Endothelial cell (in vitro differentiated cells): ENCODE data around the gene NBAS. TPM values are rescaled to one million over a fixed set of nuclear protein-coding genes. Genes with fewer than 3 reads are reported as not detected.

Source experiments
- DNase-seq: peaks from one replicate; pipeline ENCODE4 v3.0.0; 2021; ENCODE audit warnings: low spot score
- H3K27ac Mint-ChIP-seq: one replicate; pipeline ENCODE4 v1.8.0; 2021; ENCODE audit warnings: mixed read lengths, inconsistent platforms; ENCODE audit not compliant: unreplicated experiment
- H3K27me3 Mint-ChIP-seq: one replicate; pipeline ENCODE4 v1.8.0; 2021; ENCODE audit warnings: mild to moderate bottlenecking, moderate library complexity, mixed read lengths, inconsistent platforms; ENCODE audit not compliant: unreplicated experiment
- H3K36me3 Mint-ChIP-seq: one replicate; pipeline ENCODE4 v1.8.0; 2021; ENCODE audit warnings: mild to moderate bottlenecking, low read depth, mixed read lengths, inconsistent platforms; ENCODE audit not compliant: unreplicated experiment
- H3K4me1 Mint-ChIP-seq: one replicate; pipeline ENCODE4 v1.8.0; 2021; ENCODE audit warnings: mild to moderate bottlenecking, mixed read lengths, inconsistent platforms; ENCODE audit not compliant: unreplicated experiment
- H3K4me3 Mint-ChIP-seq: one replicate; pipeline ENCODE4 v1.8.0; 2021; ENCODE audit warnings: mild to moderate bottlenecking, mixed read lengths, inconsistent platforms; ENCODE audit not compliant: unreplicated experiment
- H3K9me3 Mint-ChIP-seq: one replicate; pipeline ENCODE4 v1.8.0; 2021; ENCODE audit warnings: mixed read lengths, inconsistent platforms; ENCODE audit not compliant: unreplicated experiment
- CTCF ChIP-seq: fragments of 200-600 bp; sonication (generic); IDR thresholded peaks from one replicate; pipeline ENCODE4 v1.5.0; 2021; ENCODE audit warnings: antibody characterized with exemption; ENCODE audit not compliant: unreplicated experiment
- total RNA-seq: library from RNA; stranded (reverse); fragmentation: NEBNext Ultra II Directional; extraction: Animal tissue kit (Norgen Biotek cat#: 25700); gene quantifications from one replicate; pipeline ENCODE4 v1.2.1, GENCODE V29; 2021; ENCODE audit not compliant: unreplicated experiment

The NBAS gene
- total RNA-seq, 1 donor from 2014 or later: 52.8 TPM

DNA sequence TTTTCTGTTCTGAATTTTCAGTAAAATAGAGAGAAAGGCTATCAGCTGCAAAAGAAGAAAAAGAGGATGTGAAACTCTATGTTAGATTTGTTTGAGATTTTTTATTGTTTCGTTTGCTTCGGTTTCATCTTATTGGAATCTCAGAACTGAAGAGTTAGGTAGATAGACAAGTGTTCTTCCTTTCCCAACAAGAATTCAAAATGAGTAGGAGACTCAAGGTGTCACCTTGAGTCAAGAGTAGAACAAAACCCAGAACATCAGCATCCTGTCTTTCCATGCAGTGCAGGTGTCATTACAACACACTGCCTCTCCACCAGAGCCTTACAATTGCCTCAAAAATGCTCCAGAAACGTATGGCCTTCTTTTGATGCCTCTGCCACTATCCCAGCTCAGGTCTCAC lies 21.1 kb downstream of the NBAS start:
- Mint-ChIP-seq H3K4me3 (no peak overlapping the region), H3K36me3 (peaks cover 12% of the 10 kb centered on the region), H3K4me1 (peaks cover 5% of the 10 kb centered on the region), H3K27ac (no peak overlapping the region), H3K27me3 (no peaks in the 10 kb centered on the region), H3K9me3 (no peaks in the 10 kb centered on the region)
- no peak for TF ChIP-seq CTCF
- no peak for DNase-seq

GRCh38 chr2:15538792-15539191 lies 22.3 kb downstream of the NBAS start:
- H3K27ac Mint-ChIP-seq: peak overlapping the region; percentile 67
- no peaks in the 10 kb centered on the region for H3K9me3 Mint-ChIP-seq
- no peak for DNase-seq
- no peak for TF ChIP-seq CTCF
- H3K27me3 Mint-ChIP-seq: no peaks in the 10 kb centered on the region
- no peak overlapping the region for H3K4me3 Mint-ChIP-seq
- H3K4me1 Mint-ChIP-seq: peaks cover 5% of the 10 kb centered on the region
- H3K36me3 Mint-ChIP-seq: peaks cover 12% of the 10 kb centered on the region

GRCh38 chr2:15533860-15534480 lies 27.2 kb downstream of the NBAS start:
- Mint-ChIP-seq H3K9me3 (no peaks in the 10 kb centered on the region), H3K4me3 (no peak overlapping the region), H3K27me3 (no peaks in the 10 kb centered on the region), H3K36me3 (peaks cover 3% of the 10 kb centered on the region), H3K27ac (no peak overlapping the region), H3K4me1 (peaks cover 3% of the 10 kb centered on the region)
- no peak for DNase-seq
- no peak for TF ChIP-seq CTCF

DNA sequence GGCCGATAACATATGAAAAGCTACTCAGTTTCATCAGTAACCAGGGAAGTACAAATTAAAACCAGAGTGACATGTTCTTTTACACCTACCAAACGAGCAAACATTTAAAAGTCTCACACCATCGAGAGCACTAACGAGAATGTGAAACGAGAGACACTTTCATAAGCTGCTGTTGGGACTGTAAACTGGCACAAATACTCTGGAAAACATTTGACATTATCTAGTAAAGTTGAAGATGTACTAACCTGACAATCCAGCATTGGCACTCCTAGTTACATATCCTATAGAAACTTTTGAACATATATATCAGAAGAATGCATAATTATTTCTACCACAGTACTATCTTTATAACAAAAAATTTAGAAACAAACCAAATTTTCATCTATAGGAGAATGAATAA lies 28.1 kb downstream of the NBAS start:
- no peaks in the 10 kb centered on the region for H3K27me3 Mint-ChIP-seq
- no peaks in the 10 kb centered on the region for H3K9me3 Mint-ChIP-seq
- no peak for DNase-seq
- no peak overlapping the region for H3K4me3 Mint-ChIP-seq
- no peak overlapping the region for H3K27ac Mint-ChIP-seq
- H3K36me3 Mint-ChIP-seq: peaks cover 3% of the 10 kb centered on the region
- no peak for TF ChIP-seq CTCF
- H3K4me1 Mint-ChIP-seq: no peaks in the 10 kb centered on the region

DNA sequence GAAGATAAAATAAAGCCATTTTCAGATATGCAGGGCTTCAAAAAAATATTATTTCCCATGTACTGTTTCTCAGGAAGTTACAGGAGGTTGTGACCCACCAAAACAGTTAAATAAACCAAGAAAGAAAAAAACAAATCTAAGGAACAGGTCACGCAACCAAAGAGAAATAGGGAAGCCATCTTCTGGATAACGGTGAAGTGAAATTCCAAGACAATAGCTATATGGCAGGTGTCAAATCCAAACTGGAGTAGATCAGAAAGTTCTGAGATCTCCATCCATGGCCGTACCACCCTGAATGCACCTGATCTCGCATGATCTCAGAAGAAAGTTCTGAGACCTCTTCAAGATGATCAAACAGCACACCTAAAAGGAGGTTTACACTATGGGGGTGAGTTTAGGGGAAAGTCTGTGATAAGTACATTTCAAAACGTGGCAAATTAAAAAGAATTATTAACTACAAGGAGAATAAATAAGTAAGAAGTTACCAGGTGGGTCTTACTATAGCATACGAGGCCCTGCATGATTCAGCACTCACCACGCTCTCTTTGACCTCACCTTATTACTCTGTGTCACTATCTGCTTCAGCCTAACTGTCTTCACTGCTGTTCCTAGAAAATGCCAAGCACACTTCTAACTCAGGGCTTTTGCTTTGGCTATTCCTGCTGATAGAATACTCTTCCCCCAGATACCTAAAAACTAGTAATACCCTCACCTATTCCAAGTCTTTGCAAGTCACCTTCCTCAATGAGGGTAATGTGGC lies 29.9 kb downstream of the NBAS start:
- Mint-ChIP-seq H3K4me3 (no peak overlapping the region), H3K36me3 (peaks cover 3% of the 10 kb centered on the region)
- TF ChIP-seq CTCF: no peak

More for the DNA sequence above, 29.9 kb downstream of the NBAS start:
- Mint-ChIP-seq H3K4me1 (no peaks in the 10 kb centered on the region), H3K27ac (no peak overlapping the region), H3K9me3 (no peaks in the 10 kb centered on the region), H3K27me3 (no peaks in the 10 kb centered on the region)
- no peak for DNase-seq
